HL-60 (cell line): ENCODE data around the gene RTEL1.
A peak's percentile ranks its signal among the peaks of the same experiment; 100 is the strongest.

Experiments
- DNase-seq, 2 experiments: peaks; one replicate each; pipeline ENCODE4 v3.0.0-alpha.2; 2010 to 2020; ENCODE audit warnings: low read depth in 1 of 2, low spot score in 1 of 2
- H3K27ac ChIP-seq: fragments of 250-450 bp; sonication (Bioruptor Pico); replicated peaks from 2 replicates; pipeline ENCODE4 v1.5.1; 2020; ENCODE audit warnings: mild to moderate bottlenecking, moderate library complexity
- H3K27me3 ChIP-seq: fragments of 250-450 bp; sonication (Bioruptor Pico); 2 replicates; pipeline ENCODE4 v1.5.1; 2021; ENCODE audit warnings: mild to moderate bottlenecking, moderate library complexity; ENCODE audit not compliant: insufficient read depth, poor library complexity, severe bottlenecking
- H3K4me3 ChIP-seq: replicated peaks from 2 replicates; pipeline ENCODE4 v1.5.1; 2011; ENCODE audit warnings: mild to moderate bottlenecking, control low read depth, low read length; ENCODE audit not compliant: insufficient read depth
- GABPA ChIP-seq: IDR thresholded peaks from 2 replicates; pipeline ENCODE4 v1.6.1; 2012; ENCODE audit warnings: low read depth
- POLR2AphosphoS5 ChIP-seq: IDR thresholded peaks from 2 replicates; pipeline ENCODE4 v1.6.1; 2012; ENCODE audit warnings: low read depth
- SPI1 ChIP-seq: IDR thresholded peaks from 2 replicates; pipeline ENCODE4 v1.6.1; 2012; ENCODE audit warnings: low read depth, mild to moderate bottlenecking, borderline replicate concordance
- TF ChIP-seq, protein P1 (sequence below): IDR thresholded peaks from 2 replicates; pipeline ENCODE4 v1.6.1; 2012; ENCODE audit warnings: low read depth; ENCODE audit not compliant: insufficient replicate concordance
- TF ChIP-seq, protein P2 (sequence below): IDR thresholded peaks from one replicate; pipeline ENCODE4 v1.5.1; 2011; ENCODE audit warnings: low read length, control low read depth, inconsistent platforms; ENCODE audit not compliant: insufficient read depth

RTEL1 gene

DNA sequence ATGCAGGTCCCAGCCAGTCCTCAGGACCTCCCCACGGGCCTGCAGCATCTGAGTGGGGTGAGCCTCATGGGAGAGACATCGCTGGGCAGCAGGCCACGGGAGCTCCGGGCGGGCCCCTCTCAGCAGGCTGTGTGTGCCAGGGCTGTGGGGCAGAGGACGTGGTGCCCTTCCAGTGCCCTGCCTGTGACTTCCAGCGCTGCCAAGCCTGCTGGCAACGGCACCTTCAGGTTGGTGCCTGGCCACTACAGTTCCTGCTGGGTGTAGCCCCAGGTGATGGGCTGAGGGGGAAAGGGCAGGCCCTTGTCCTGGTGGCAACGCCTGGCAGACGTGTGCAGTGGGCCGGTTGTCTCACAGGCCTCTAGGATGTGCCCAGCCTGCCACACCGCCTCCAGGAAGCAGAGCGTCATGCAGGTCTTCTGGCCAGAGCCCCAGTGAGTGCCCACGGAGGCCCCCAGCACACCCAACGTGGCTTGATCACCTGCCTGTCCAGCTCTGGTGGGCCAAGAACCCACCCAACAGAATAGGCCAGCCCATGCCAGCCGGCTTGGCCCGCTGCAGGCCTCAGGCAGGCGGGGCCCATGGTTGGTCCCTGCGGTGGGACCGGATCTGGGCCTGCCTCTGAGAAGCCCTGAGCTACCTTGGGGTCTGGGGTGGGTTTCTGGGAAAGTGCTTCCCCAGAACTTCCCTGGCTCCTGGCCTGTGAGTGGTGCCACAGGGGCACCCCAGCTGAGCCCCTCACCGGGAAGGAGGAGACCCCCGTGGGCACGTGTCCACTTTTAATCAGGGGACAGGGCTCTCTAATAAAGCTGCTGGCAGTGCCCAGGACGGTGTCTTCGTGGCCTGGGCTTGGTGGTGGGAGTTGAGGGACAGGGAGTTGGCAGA is 37.6 kb downstream of the RTEL1 start:
- H3K27ac ChIP-seq: no peak overlapping the region

DNA sequence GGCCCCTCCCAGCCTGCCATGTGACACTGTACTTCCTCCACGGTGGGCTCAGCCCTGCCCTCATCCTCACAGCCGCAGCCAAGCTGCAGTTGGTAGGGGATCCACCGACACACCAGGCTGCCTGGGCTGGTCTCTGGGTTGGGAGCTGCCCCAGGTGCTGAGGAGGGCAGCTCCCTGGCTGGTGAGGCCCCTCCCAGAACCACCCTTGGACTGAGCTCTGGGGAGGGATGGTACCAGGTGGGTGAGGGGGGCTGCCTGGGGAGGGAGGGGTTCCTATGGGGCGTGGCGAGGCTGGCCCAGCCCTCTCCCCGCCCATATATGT is 38.2 kb downstream of the RTEL1 start:
- TF ChIP-seq GABPA (no peak), SPI1 (no peak), POLR2AphosphoS5 (peak; percentile 42)
- TF ChIP-seq, protein P1, sequence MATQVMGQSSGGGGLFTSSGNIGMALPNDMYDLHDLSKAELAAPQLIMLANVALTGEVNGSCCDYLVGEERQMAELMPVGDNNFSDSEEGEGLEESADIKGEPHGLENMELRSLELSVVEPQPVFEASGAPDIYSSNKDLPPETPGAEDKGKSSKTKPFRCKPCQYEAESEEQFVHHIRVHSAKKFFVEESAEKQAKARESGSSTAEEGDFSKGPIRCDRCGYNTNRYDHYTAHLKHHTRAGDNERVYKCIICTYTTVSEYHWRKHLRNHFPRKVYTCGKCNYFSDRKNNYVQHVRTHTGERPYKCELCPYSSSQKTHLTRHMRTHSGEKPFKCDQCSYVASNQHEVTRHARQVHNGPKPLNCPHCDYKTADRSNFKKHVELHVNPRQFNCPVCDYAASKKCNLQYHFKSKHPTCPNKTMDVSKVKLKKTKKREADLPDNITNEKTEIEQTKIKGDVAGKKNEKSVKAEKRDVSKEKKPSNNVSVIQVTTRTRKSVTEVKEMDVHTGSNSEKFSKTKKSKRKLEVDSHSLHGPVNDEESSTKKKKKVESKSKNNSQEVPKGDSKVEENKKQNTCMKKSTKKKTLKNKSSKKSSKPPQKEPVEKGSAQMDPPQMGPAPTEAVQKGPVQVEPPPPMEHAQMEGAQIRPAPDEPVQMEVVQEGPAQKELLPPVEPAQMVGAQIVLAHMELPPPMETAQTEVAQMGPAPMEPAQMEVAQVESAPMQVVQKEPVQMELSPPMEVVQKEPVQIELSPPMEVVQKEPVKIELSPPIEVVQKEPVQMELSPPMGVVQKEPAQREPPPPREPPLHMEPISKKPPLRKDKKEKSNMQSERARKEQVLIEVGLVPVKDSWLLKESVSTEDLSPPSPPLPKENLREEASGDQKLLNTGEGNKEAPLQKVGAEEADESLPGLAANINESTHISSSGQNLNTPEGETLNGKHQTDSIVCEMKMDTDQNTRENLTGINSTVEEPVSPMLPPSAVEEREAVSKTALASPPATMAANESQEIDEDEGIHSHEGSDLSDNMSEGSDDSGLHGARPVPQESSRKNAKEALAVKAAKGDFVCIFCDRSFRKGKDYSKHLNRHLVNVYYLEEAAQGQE: no peak
- TF ChIP-seq, protein P2, sequence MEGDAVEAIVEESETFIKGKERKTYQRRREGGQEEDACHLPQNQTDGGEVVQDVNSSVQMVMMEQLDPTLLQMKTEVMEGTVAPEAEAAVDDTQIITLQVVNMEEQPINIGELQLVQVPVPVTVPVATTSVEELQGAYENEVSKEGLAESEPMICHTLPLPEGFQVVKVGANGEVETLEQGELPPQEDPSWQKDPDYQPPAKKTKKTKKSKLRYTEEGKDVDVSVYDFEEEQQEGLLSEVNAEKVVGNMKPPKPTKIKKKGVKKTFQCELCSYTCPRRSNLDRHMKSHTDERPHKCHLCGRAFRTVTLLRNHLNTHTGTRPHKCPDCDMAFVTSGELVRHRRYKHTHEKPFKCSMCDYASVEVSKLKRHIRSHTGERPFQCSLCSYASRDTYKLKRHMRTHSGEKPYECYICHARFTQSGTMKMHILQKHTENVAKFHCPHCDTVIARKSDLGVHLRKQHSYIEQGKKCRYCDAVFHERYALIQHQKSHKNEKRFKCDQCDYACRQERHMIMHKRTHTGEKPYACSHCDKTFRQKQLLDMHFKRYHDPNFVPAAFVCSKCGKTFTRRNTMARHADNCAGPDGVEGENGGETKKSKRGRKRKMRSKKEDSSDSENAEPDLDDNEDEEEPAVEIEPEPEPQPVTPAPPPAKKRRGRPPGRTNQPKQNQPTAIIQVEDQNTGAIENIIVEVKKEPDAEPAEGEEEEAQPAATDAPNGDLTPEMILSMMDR: no peak
- DNase-seq: peak in 1 of 2 experiments; percentile 21
- no peaks in the 10 kb centered on the region for H3K27me3 ChIP-seq
- H3K4me3 ChIP-seq: no peak overlapping the region
- H3K27ac ChIP-seq: no peak overlapping the region

More for the DNA sequence above, 37.6 kb downstream of the RTEL1 start:
- TF ChIP-seq POLR2AphosphoS5: peak; percentile 40; the same call in 1 of the 2 replicates
- TF ChIP-seq, protein P1: no peak
- H3K27me3 ChIP-seq: no peaks in the 10 kb centered on the region
- DNase-seq: no peak
- H3K4me3 ChIP-seq: no peak overlapping the region

DNA sequence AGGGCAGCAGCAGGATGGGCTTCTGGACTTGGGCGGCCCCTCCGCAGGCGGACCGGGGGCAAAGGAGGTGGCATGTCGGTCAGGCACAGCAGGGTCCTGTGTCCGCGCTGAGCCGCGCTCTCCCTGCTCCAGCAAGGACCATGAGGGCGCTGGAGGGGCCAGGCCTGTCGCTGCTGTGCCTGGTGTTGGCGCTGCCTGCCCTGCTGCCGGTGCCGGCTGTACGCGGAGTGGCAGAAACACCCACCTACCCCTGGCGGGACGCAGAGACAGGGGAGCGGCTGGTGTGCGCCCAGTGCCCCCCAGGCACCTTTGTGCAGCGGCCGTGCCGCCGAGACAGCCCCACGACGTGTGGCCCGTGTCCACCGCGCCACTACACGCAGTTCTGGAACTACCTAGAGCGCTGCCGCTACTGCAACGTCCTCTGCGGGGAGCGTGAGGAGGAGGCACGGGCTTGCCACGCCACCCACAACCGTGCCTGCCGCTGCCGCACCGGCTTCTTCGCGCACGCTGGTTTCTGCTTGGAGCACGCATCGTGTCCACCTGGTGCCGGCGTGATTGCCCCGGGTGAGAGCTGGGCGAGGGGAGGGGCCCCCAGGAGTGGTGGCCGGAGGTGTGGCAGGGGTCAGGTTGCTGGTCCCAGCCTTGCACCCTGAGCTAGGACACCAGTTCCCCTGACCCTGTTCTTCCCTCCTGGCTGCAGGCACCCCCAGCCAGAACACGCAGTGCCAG is 38.7 kb downstream of the RTEL1 start, which contains the start of gene TNFRSF6B:
Gene TNFRSF6B (plus strand): TSS at position 25 of the 729 bp plus-strand sequence. CDS start 116 bp downstream, at position 141.
- TF ChIP-seq POLR2AphosphoS5: 0 out of 2 replicates have a peak, but pooled peaks have one; percentile 13
- TF ChIP-seq SPI1: no peak
- TF ChIP-seq, protein P1: no peak
- TF ChIP-seq, protein P2: no peak
- TF ChIP-seq GABPA: no peak
- no peaks in the 10 kb centered on the region for H3K27me3 ChIP-seq
- no peak within 1 kb of the TSS for H3K4me3 ChIP-seq
- no peak for DNase-seq
- no peak within 1 kb of the TSS for H3K27ac ChIP-seq
